GM18526 (cell line): ENCODE data around the gene CHST8.

Source experiments
- POLR2A ChIP-seq: IDR thresholded peaks from 3 replicates; pipeline ENCODE4 v1.6.1; 2011; ENCODE audit not compliant: insufficient read length; ENCODE audit errors: extremely low read depth

Gene CHST8

DNA sequence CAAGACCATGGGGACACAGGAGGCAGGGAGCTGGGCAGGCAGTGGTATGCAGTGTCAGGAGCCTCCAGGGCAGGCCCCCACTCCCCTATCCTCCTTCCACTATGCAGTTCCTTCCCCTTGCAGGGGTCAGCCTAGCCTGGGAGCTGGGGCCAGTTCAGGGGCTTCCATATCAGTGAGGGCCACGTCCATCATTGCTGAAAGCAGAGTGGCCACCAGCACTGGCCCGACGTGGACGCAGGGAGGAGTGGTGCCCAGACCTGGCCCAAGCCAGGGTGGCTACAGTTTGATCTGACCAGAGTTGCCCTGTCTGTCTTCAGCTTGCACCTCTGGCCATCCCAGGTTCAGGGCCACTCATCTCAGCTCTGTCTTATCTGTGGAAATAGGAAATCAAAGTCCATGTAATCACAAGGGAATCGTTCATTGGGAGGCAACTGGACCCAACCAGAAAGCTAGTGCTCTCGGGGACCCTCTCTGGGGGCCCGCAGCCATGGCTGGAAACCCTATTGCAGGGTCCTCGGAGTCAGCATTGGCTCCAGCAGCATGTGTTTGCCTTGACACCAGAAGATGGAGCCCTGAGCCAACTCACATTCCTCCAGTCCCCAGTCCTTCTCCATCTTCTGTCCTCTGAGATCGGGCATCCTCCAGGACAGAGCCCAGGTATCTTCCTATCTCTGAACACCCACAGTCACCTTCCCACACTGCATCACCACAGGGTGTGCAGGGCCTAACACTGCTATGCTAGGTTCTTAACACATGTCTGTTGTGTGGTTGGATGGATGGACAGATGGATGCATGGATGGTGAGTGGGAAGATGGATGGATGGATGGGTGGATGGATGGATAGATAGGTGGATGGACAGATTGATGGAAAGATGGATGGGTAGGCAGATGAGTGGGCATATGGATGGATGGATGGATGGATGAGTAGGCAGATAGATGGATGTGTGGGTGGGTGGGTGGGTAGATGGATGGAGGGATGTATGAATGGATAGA lies 99.2 kb downstream of the CHST8 start:
- TF ChIP-seq POLR2A, result no peak

DNA sequence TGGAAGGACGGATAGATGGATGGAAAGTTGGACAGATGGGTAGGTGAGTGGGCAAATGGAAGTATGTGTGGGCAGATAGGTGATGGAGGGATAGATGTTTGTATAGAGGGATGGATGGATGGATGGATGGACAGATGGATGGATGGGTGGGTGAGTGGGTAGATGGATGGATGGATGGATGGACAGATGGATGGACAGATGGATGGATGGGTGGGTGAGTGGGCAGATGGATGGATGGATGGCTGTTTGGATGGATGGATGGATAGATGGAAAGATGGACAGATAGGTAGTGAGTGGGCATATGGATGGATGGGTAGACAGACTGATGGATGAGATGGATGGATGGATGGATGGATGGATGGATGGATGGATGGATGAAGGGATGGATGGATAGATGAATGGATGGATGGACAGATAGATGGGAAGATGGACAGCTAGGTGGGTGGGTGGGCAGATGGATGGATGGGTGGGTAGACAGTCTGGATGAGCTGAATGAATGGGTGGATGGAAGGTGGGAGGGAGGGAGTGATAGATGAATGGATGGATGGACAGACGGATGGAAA lies 100.1 kb downstream of the CHST8 start:
- no peak for TF ChIP-seq POLR2A

- TF ChIP-seq POLR2A, result no peak
Observed at GRCh38 chr19:33722456-33723239, 100.9 kb downstream of the CHST8 start.

- TF ChIP-seq POLR2A, result no peak
Observed at GRCh38 chr19:33723512-33723911, 101.8 kb downstream of the CHST8 start.

GRCh38 chr19:33724021-33724720 lies 102.4 kb downstream of the CHST8 start:
- TF ChIP-seq POLR2A, result no peak

- no peak for TF ChIP-seq POLR2A
Observed at GRCh38 chr19:33724721-33725060, 102.9 kb downstream of the CHST8 start.

DNA sequence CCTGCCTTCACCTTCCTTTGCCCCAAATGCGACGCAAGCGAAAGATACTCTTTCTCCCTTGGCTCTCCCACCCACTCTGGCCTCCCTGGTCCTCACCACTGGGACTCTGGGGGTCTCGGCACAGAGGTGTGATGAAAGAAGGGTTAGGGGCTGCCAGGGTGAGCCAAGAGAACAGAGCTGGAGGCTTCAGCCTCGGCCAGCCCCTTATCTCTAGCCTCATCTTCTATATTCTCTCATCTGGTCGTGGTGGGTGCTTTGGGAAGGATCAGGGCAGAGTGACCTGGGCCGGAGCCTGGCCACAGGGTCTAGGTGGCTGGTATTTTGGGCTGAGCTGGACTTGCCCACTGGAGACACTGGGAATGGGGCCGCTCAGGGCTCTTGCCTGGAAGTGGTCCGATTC lies 103.8 kb downstream of the CHST8 start:
- no peak for TF ChIP-seq POLR2A

- TF ChIP-seq POLR2A, result no peak
Observed at GRCh38 chr19:33726756-33727155, 105.0 kb downstream of the CHST8 start.

- no peak for TF ChIP-seq POLR2A
Observed at GRCh38 chr19:33727331-33727998, 105.7 kb downstream of the CHST8 start.

DNA sequence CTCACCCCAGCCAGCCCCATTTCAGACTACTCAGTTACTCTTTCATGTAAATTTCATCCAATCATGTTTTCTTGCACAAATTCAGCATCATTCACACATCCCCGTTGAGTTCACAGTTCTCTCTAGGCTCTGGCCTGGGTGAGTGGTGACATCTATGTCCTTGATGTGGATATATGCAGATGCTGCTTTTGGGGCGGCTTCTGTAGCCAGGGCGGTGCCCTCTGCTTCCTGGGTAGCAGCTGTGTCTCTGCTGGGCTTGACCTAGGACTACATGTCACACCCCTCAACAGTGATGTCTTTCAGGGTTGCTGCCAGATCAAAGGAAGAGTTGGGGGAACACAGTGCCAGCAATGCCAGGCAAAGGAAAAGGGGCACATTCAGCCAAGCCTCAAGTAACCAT lies 106.4 kb downstream of the CHST8 start:
- TF ChIP-seq POLR2A, result no peak

GRCh38 chr19:33730858-33731607 lies 109.3 kb downstream of the CHST8 start:
- TF ChIP-seq POLR2A, result no peak

GRCh38 chr19:33731881-33732280 lies 110.1 kb downstream of the CHST8 start:
- no peak for TF ChIP-seq POLR2A

- no peak for TF ChIP-seq POLR2A
Observed at GRCh38 chr19:33734913-33735312, 113.2 kb downstream of the CHST8 start.

DNA sequence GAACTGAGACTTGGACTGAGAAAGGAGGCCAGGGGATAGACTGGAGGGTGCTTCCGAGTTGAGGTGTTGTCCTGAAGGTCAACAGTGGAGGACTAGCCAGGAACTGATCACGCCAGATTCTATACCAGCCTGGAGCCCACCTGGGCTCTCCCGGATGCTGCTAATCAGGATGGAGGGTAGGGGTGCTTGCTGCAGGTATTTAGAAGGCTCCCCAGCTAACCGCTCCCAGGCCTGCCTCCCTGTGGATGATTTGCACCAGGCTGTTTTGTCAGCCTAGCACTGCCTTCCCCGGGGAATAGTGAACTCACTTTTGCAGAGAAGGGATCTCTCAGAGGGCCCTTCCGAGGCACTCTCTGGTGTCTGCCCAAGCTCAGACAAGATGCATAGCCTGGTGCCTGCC lies 114.4 kb downstream of the CHST8 start:
- no peak for TF ChIP-seq POLR2A
